Chondrocyte (in vitro differentiated cells): ENCODE results near the gene RUFY2. TPM values are rescaled to one million over a fixed set of nuclear protein-coding genes. Genes with fewer than 3 reads are reported as not detected.

ENCODE experiments used
- DNase-seq: peaks from one replicate; pipeline ENCODE4 v3.0.0; 2021; ENCODE audit warnings: mixed read lengths, low spot score
- H3K27ac Mint-ChIP-seq: one replicate; pipeline ENCODE4 v1.8.0; 2021; ENCODE audit warnings: mild to moderate bottlenecking, moderate library complexity, mixed read lengths; ENCODE audit not compliant: unreplicated experiment
- H3K27me3 Mint-ChIP-seq: 2 replicates; pipeline ENCODE4 v1.8.0; 2021; ENCODE audit warnings: low read depth, mixed read lengths
- H3K36me3 Mint-ChIP-seq: 2 replicates; pipeline ENCODE4 v1.8.0; 2021; ENCODE audit warnings: low read depth, mixed read lengths
- H3K4me1 Mint-ChIP-seq: 2 replicates; pipeline ENCODE4 v1.8.0; 2021; ENCODE audit warnings: low read depth, mild to moderate bottlenecking, mixed read lengths
- H3K4me3 Mint-ChIP-seq: one replicate; pipeline ENCODE4 v1.8.0; 2021; ENCODE audit warnings: mild to moderate bottlenecking, moderate library complexity, mixed read lengths; ENCODE audit not compliant: unreplicated experiment
- H3K9me3 Mint-ChIP-seq: 2 replicates; pipeline ENCODE4 v1.8.0; 2021; ENCODE audit warnings: low read depth, mixed read lengths
- total RNA-seq: library from RNA; stranded (reverse); gene quantifications from 3 replicates; pipeline ENCODE4 v1.2.1, GENCODE V29; 2021
- TF ChIP-seq, protein P1 (sequence below): fragments of 200-600 bp; sonication (generic); IDR thresholded peaks from 2 replicates; pipeline ENCODE4 v1.5.0; 2021; ENCODE audit warnings: antibody characterized with exemption, mild to moderate bottlenecking, moderate library complexity

The RUFY2 gene
- total RNA-seq, 1 donor from 2014 or later: 20.2 TPM

DNA sequence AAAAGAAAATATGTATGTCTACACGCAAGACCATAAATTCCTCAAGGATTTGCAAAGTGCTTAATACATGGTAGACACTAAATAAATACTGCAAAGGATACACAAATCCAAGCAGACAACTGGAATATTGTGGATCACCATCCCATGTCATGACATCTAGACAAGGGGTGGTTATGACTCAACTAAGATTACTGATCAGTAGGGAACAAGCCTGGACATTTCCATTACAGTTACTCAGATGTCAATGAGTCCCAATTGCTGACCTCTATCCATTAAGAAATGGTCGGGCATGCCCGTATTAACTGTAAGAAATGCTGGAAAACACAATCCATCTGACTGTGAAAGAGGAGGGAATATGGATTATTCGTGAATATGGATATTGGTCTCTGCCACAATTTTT, 27.6 kb upstream of the RUFY2 start:
- DNase-seq: no peak
- H3K4me1 Mint-ChIP-seq: no peaks in the 10 kb centered on the region
- no peaks in the 10 kb centered on the region for H3K9me3 Mint-ChIP-seq
- H3K27me3 Mint-ChIP-seq: no peaks in the 10 kb centered on the region
- H3K27ac Mint-ChIP-seq: no peak overlapping the region
- no peaks in the 10 kb centered on the region for H3K36me3 Mint-ChIP-seq
- TF ChIP-seq, protein P1, sequence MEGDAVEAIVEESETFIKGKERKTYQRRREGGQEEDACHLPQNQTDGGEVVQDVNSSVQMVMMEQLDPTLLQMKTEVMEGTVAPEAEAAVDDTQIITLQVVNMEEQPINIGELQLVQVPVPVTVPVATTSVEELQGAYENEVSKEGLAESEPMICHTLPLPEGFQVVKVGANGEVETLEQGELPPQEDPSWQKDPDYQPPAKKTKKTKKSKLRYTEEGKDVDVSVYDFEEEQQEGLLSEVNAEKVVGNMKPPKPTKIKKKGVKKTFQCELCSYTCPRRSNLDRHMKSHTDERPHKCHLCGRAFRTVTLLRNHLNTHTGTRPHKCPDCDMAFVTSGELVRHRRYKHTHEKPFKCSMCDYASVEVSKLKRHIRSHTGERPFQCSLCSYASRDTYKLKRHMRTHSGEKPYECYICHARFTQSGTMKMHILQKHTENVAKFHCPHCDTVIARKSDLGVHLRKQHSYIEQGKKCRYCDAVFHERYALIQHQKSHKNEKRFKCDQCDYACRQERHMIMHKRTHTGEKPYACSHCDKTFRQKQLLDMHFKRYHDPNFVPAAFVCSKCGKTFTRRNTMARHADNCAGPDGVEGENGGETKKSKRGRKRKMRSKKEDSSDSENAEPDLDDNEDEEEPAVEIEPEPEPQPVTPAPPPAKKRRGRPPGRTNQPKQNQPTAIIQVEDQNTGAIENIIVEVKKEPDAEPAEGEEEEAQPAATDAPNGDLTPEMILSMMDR: no peak
- no peak overlapping the region for H3K4me3 Mint-ChIP-seq

DNA sequence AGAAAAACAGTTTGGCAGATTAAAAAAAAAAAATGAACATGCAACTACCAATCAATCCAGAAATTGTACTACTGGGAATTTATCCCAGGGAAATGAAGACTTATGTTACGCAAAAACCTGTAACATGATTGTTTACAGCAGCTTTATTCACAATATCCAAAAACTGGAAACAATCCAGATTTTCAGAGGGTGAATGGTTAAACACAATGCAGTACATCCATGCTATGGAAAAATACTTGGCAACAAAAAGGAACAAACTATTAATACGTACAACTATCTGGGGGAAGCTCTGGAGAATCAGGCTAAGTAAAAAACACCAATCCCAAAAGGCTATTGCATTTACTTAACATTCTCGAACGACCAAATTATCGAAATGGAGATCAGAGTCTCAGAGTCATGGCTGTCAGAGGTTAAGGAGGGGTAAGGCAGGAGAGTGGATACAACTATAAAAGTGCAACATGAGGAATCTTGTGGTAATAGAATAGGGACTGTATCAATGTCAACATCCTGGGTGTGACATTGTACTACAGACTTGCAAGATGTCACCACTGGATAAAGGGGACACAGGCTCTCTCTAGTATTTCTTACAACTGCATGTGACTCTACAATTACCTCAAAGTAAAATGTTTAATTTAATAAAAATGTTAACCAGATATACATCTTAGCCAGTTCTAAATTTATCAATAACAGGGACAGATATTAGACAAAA, 21.5 kb upstream of the RUFY2 start:
- Mint-ChIP-seq H3K36me3 (peaks cover 5% of the 10 kb centered on the region), H3K4me3 (no peak overlapping the region), H3K9me3 (no peaks in the 10 kb centered on the region), H3K4me1 (no peaks in the 10 kb centered on the region), H3K27me3 (no peaks in the 10 kb centered on the region), H3K27ac (no peak overlapping the region)
- DNase-seq: no peak
- TF ChIP-seq, protein P1: no peak

DNA sequence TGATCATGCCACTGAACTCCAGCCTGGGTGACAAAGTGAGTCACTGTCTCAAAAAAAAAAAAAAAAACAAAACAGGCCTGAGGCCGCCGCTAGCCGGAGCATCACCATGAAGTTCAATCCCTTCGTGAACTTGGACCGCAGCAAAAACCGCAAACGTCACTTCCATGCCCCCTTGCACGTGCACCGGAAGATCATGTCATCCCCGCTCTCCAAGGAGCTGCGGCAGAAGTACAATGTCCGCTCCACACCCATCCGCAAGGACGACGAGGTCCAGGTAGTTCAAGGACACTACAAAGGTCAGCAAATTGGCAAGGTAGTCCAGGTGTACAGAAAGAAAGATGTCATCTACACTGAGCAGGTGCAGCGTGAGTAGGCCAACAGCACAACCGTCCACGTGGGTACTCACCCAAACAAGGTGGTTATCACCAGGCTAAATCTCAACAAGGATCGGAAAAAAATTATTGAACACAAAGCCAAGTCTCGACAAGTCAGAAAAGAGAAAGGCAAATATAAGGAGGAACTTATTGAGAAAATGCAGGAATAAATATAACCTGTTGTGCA, 17.5 kb upstream of the RUFY2 start:
- Mint-ChIP-seq H3K4me1 (no peaks in the 10 kb centered on the region), H3K9me3 (no peaks in the 10 kb centered on the region), H3K36me3 (peaks cover 7% of the 10 kb centered on the region), H3K27ac (peak overlapping the region; percentile 28), H3K27me3 (no peaks in the 10 kb centered on the region), H3K4me3 (no peak overlapping the region)
- no peak for DNase-seq
- TF ChIP-seq, protein P1: no peak

DNA sequence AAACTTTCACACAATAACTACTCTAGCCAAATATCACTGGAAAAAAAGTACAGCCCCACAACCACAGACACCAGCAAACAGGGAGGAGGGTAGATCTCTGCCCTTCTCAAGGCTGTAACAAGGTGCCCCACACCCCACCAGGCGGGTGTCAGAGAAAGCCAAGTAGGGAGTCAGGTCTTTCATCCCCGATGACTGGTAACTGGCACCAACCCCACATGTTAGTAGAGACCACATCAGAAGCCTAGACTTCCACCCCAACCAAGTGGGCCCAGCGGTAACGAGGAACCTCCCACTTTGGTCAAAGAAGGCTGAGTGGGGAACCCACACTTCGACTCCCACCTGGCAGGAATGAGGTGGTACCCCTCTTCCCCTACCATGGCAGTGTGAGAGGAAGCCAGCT, 16.4 kb upstream of the RUFY2 start:
- no peaks in the 10 kb centered on the region for H3K4me1 Mint-ChIP-seq
- no peaks in the 10 kb centered on the region for H3K9me3 Mint-ChIP-seq
- H3K4me3 Mint-ChIP-seq: no peak overlapping the region
- H3K36me3 Mint-ChIP-seq: peaks cover 7% of the 10 kb centered on the region
- H3K27ac Mint-ChIP-seq: no peak overlapping the region
- no peaks in the 10 kb centered on the region for H3K27me3 Mint-ChIP-seq
- no peak for DNase-seq
- TF ChIP-seq, protein P1: no peak

DNA sequence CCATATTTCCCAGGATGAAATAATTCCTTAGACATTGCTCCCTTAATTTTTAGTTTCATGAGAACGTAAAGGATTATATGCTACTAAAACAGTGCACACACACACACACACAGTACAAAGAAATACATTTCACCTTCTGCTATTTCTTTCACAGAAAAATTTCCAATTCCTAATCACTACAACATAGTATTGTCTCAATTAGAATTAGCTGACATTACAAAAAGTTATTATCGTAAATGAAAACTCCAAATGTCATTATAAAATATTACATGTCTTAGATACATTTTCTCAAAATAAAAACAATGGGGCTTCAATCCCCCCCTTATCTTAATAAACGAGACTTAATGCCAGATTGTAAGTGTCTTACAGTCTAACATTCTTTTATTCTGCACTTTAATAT, 12.3 kb upstream of the RUFY2 start:
- H3K27ac Mint-ChIP-seq: no peak overlapping the region
- H3K9me3 Mint-ChIP-seq: no peaks in the 10 kb centered on the region
- TF ChIP-seq, protein P1: no peak
- peaks cover 8% of the 10 kb centered on the region for H3K36me3 Mint-ChIP-seq
- no peaks in the 10 kb centered on the region for H3K4me1 Mint-ChIP-seq
- no peak for DNase-seq
- no peak overlapping the region for H3K4me3 Mint-ChIP-seq
- no peaks in the 10 kb centered on the region for H3K27me3 Mint-ChIP-seq
